IMR-90 (cell line): ENCODE data around the gene ARHGEF37. TPM values are rescaled to one million over a fixed set of nuclear protein-coding genes. Genes with fewer than 3 reads are reported as not detected.

Experiments
- ATAC-seq: fragments of 200-7000 bp; cut with Tn5 transposase; 2 replicates; pipeline ENCODE4 v1.9.1; 2020; ENCODE audit warnings: low read depth, mild to moderate bottlenecking, moderate library complexity
- BruUV-seq: library from RNA; stranded (reverse); fragments of 400-500 nt; replicated peaks from 2 replicates; lab custom pipeline; 2021; lab: Mats Ljungman, UMichigan
- CTCF ChIA-PET: fragments of 300-600 bp; formaldehyde crosslinking; extraction: SDS; loops from one replicate; lab custom pipeline; 2021; ENCODE audit warnings: antibody characterized with exemption; lab: Yijun Ruan, JAX
- POLR2A ChIA-PET: fragments of 300-600 bp; sonication (Branson Sonifier 250); formaldehyde crosslinking; loops from one replicate; lab custom pipeline; 2022; ENCODE audit warnings: antibody characterized with exemption; ENCODE audit not compliant: unreplicated experiment; lab: Charles Lee
- DNase-seq: peaks from one replicate; pipeline ENCODE4 v3.0.0; 2013
- H2AFZ ChIP-seq: replicated peaks from 2 replicates; pipeline ENCODE3; 2013; ENCODE audit warnings: low read length, mild to moderate bottlenecking; ENCODE audit not compliant: poor library complexity
- H2AK5ac ChIP-seq: 2 replicates; pipeline ENCODE4 v1.6.1; 2013; ENCODE audit warnings: low read depth, low read length, inconsistent platforms
- H2AK9ac ChIP-seq: replicated peaks from 2 replicates; pipeline ENCODE3; 2013; ENCODE audit warnings: mild to moderate bottlenecking, low read depth, low read length, moderate library complexity; ENCODE audit not compliant: poor library complexity
- H2BK120ac ChIP-seq: 2 replicates; pipeline ENCODE4 v1.6.1; 2013; ENCODE audit warnings: low read depth, low read length, inconsistent platforms
- H2BK15ac ChIP-seq: 3 replicates; pipeline ENCODE4 v1.6.1; 2013; ENCODE audit warnings: low read depth, low read length, inconsistent platforms
- H2BK20ac ChIP-seq: 2 replicates; pipeline ENCODE4 v1.6.1; 2013; ENCODE audit warnings: low read depth, mild to moderate bottlenecking, inconsistent platforms, low read length, moderate library complexity
- H2BK5ac ChIP-seq: 2 replicates; pipeline ENCODE4 v1.6.1; 2013; ENCODE audit warnings: mild to moderate bottlenecking, low read depth, low read length, inconsistent platforms; ENCODE audit not compliant: poor library complexity, severe bottlenecking
- H3K14ac ChIP-seq: replicated peaks from 2 replicates; pipeline ENCODE4 v1.6.1; 2013; ENCODE audit warnings: low read depth, low read length, inconsistent platforms
- H3K18ac ChIP-seq: 2 replicates; pipeline ENCODE4 v1.6.1; 2013; ENCODE audit warnings: low read depth, low read length, control low read depth
- H3K23ac ChIP-seq: 2 replicates; pipeline ENCODE4 v1.6.1; 2013; ENCODE audit warnings: low read depth, low read length, inconsistent platforms
- H3K27ac ChIP-seq: 2 replicates; pipeline ENCODE4 v1.5.1; 2013; ENCODE audit warnings: mild to moderate bottlenecking, control low read depth, low read length; ENCODE audit not compliant: insufficient read depth
- H3K27me3 ChIP-seq: 2 replicates; pipeline ENCODE4 v1.6.1; 2013; ENCODE audit warnings: low read length; ENCODE audit not compliant: control insufficient read depth, insufficient read depth
- H3K36me3 ChIP-seq: 2 replicates; pipeline ENCODE4 v1.6.1; 2013; ENCODE audit warnings: low read length, mixed read lengths; ENCODE audit not compliant: control insufficient read depth, insufficient read depth
- H3K4ac ChIP-seq: 2 replicates; pipeline ENCODE4 v1.6.1; 2013; ENCODE audit warnings: low read depth, low read length, inconsistent platforms
- H3K4me1 ChIP-seq: 2 replicates; pipeline ENCODE4 v1.6.1; 2013; ENCODE audit warnings: low read length, mixed read lengths; ENCODE audit not compliant: control insufficient read depth, insufficient read depth
- H3K4me2 ChIP-seq: 2 replicates; pipeline ENCODE4 v1.6.1; 2013; ENCODE audit warnings: low read depth, mild to moderate bottlenecking, control low read depth, low read length, moderate library complexity
- H3K4me3 ChIP-seq: 2 replicates; pipeline ENCODE4 v1.5.1; 2013; ENCODE audit warnings: low read depth, mild to moderate bottlenecking, control low read depth, low read length, moderate library complexity; ENCODE audit not compliant: insufficient read depth
- H3K56ac ChIP-seq: 2 replicates; pipeline ENCODE4 v1.6.1; 2013; ENCODE audit warnings: low read length, inconsistent platforms; ENCODE audit not compliant: insufficient read depth; ENCODE audit errors: extremely low read depth
- H3K79me1 ChIP-seq, 2 experiments: 2 replicates each; pipeline ENCODE4 v1.6.1; 2013; ENCODE audit warnings: low read length in 2 of 2, inconsistent platforms in 1 of 2, low read depth in 1 of 2
- H3K9ac ChIP-seq: 2 replicates; pipeline ENCODE4 v1.6.1; 2013; ENCODE audit warnings: low read depth, low read length, control low read depth
- H3K9me1 ChIP-seq: 2 replicates; pipeline ENCODE4 v1.6.1; 2013; ENCODE audit warnings: low read length, inconsistent platforms; ENCODE audit not compliant: insufficient read depth
- H3K9me3 ChIP-seq: 2 replicates; pipeline ENCODE4 v1.6.1; 2013; ENCODE audit warnings: low read length; ENCODE audit not compliant: control insufficient read depth, insufficient read depth
- H4K20me1 ChIP-seq: 2 replicates; pipeline ENCODE4 v1.6.1; 2013; ENCODE audit warnings: low read length, inconsistent platforms; ENCODE audit not compliant: insufficient read depth
- H4K5ac ChIP-seq: 2 replicates; pipeline ENCODE4 v1.6.1; 2013; ENCODE audit warnings: mild to moderate bottlenecking, low read depth, low read length, control low read depth
- H4K8ac ChIP-seq, 2 experiments: 2 replicates each; pipeline ENCODE4 v1.6.1; 2013; ENCODE audit warnings: low read depth in 2 of 2, low read length in 2 of 2, control low read depth in 1 of 2, inconsistent platforms in 1 of 2
- H4K91ac ChIP-seq: 2 replicates; pipeline ENCODE4 v1.6.1; 2013; ENCODE audit warnings: low read depth, low read length, inconsistent platforms; ENCODE audit not compliant: insufficient read depth
- MXI1 ChIP-seq: IDR thresholded peaks from 2 replicates; pipeline ENCODE4 v1.6.1; 2012; ENCODE audit warnings: low read depth, mild to moderate bottlenecking, low read length, moderate library complexity, borderline replicate concordance
- WGBS, 2 experiments: methylation state at CpG; one replicate each; pipeline versions ENCODE4 v1.1.5 to v1.1.7; 2013; ENCODE audit warnings: missing lambda C conversion rate in 2 of 2; ENCODE audit not compliant: insufficient read length in 1 of 2; ENCODE audit errors: extremely low coverage in 2 of 2; 5-methylcytosine and 5-hydroxymethylcytosine counted together
- dilution Hi-C: fragments of 300-500 bp; cut with HindIII; formaldehyde crosslinking; loops from one replicate; pipeline ENCODE4 v1.14.3; 2018; ENCODE audit warnings: low sequenced_read_pairs; ENCODE audit not compliant: unreplicated experiment
- in situ Hi-C: fragments of 300-500 bp; cut with MboI; formaldehyde crosslinking; loops from 3 replicates; pipeline ENCODE4 v1.14.3; 2019; ENCODE audit warnings: low sequenced_read_pairs, inconsistent platforms, mixed read lengths
- intact Hi-C: fragments of 100-400 bp; cut with micrococcal nuclease; formaldehyde crosslinking; loops from 2 replicates; pipeline ENCODE4 v1.10.0; 2022
- polyA plus RNA-seq, 3 experiments: library from polyadenylated mRNA; depleted of rRNA; stranded (reverse); fragments of >200 nt; gene quantifications; 2 replicates each; pipeline ENCODE4 v1.2.3, GENCODE V29; 2012; ENCODE audit warnings: low replicate concordance in 1 of 3
- total RNA-seq: library from RNA; depleted of rRNA; stranded (reverse); fragments of >200 nt; gene quantifications from 2 replicates; pipeline ENCODE4 v1.2.3, GENCODE V29; 2012

ARHGEF37 gene
- total and polyA plus RNA-seq, 2 of the 4 experiments (the other 2 are of a cell fraction), result 0.39 to 0.54 TPM

- no peaks in the 10 kb centered on the region for H4K20me1 ChIP-seq
- no peak overlapping the region for H3K14ac ChIP-seq
- CTCF ChIA-PET, result no interaction called here
- BruUV-seq, result no TSS peak
- no peak overlapping the region for H2BK120ac ChIP-seq
- no peak overlapping the region for H3K27ac ChIP-seq
- no peak overlapping the region for H3K4me2 ChIP-seq
- no CpG with 5 or more reads among the region's 2 CpGs for WGBS, 2 experiments
- no peak overlapping the region for H2AK9ac ChIP-seq
- no peak overlapping the region for H4K5ac ChIP-seq
- H2BK5ac ChIP-seq, result no peak overlapping the region
- no peak overlapping the region for H3K4me3 ChIP-seq
- H2AK5ac ChIP-seq, result no peak overlapping the region
- no peak for TF ChIP-seq MXI1
- no peak overlapping the region for H3K18ac ChIP-seq
- no peak overlapping the region for H2BK20ac ChIP-seq
- dilution Hi-C loops, result no loop called here
- H3K4me1 ChIP-seq, result 0 out of 2 replicates have a peak, but pooled peaks cover 2% of the 10 kb centered on the region
- intact Hi-C loops, result no loop called here
- peaks cover 0 to 3% of the 10 kb centered on the region in 2 experiments; a peak in 1 of 4 replicates for H3K79me1 ChIP-seq
- no peak overlapping the region for H4K91ac ChIP-seq
- H3K27me3 ChIP-seq, result no peaks in the 10 kb centered on the region; the same call in 1 of the 2 replicates
- H3K56ac ChIP-seq, result no peak overlapping the region
- POLR2A ChIA-PET, result no interaction called here
- in situ Hi-C loops, result no loop called here
- H3K23ac ChIP-seq, result no peak overlapping the region
- H3K9ac ChIP-seq, result no peak overlapping the region
- H3K4ac ChIP-seq, result no peak overlapping the region
- no peak for DNase-seq
- H3K36me3 ChIP-seq, result no peaks in the 10 kb centered on the region
- no peak overlapping the region for H2AFZ ChIP-seq
- H4K8ac ChIP-seq, result no peak overlapping the region
- no peak overlapping the region for H2BK15ac ChIP-seq
- peaks cover 11% of the 10 kb centered on the region for H3K9me1 ChIP-seq
- ATAC-seq, result no peak
- H3K9me3 ChIP-seq, result no peaks in the 10 kb centered on the region
These were observed 22.6 kb downstream of the ARHGEF37 start for GRCh38 chr5:149603920-149604319.
